PC-3 (cell line): ENCODE measurements around the gene CCDC154. TPM values are rescaled to one million over a fixed set of nuclear protein-coding genes. Genes with fewer than 3 reads are reported as not detected.
A peak's percentile ranks its signal among the peaks of the same experiment; 100 is the strongest.

Experiments
- ATAC-seq: fragments of 200-7000 bp; cut with Tn5 transposase; 2 replicates; pipeline ENCODE4 v1.9.1; 2020; ENCODE audit warnings: mild to moderate bottlenecking, moderate library complexity
- BruUV-seq: library from RNA; stranded (reverse); fragments of 400-500 nt; replicated peaks from 2 replicates; lab custom pipeline; 2021; lab: Mats Ljungman, UMichigan
- CTCF ChIA-PET: fragments of 300-600 bp; sonication (Branson Sonifier 250); formaldehyde crosslinking; loops from one replicate; lab custom pipeline; 2022; ENCODE audit warnings: antibody characterized with exemption; lab: Charles Lee
- POLR2A ChIA-PET: fragments of 300-600 bp; sonication (Branson Sonifier 250); formaldehyde crosslinking; loops from one replicate; lab custom pipeline; 2022; ENCODE audit warnings: antibody characterized with exemption; ENCODE audit not compliant: unreplicated experiment; lab: Charles Lee
- DNase-seq: peaks from one replicate; pipeline ENCODE4 v3.0.0-alpha.2; 2015
- H2AFZ ChIP-seq: fragments of 300-600 bp; sonication (generic); 2 replicates; pipeline ENCODE4 v1.6.0; 2016; ENCODE audit warnings: antibody characterized with exemption, low read length
- H3F3A ChIP-seq: fragments of 300-600 bp; sonication (generic); one replicate; pipeline ENCODE4 v1.6.0; 2017; ENCODE audit warnings: antibody characterized with exemption, low read length, control low read depth, mild to moderate bottlenecking; ENCODE audit not compliant: unreplicated experiment
- H3K27ac ChIP-seq: fragments of 300-600 bp; sonication (generic); 2 replicates; pipeline ENCODE4 v1.5.1; 2016; ENCODE audit warnings: mild to moderate bottlenecking, low read length
- H3K27me3 ChIP-seq: fragments of 300-600 bp; sonication (generic); 2 replicates; pipeline ENCODE4 v1.6.1; 2016; ENCODE audit warnings: low read length, mixed read lengths
- H3K36me3 ChIP-seq: fragments of 300-600 bp; sonication (generic); 2 replicates; pipeline ENCODE4 v1.6.1; 2016; ENCODE audit warnings: low read depth, mixed run types, low read length, mixed read lengths
- H3K4me1 ChIP-seq: fragments of 300-600 bp; sonication (generic); 2 replicates; pipeline ENCODE4 v1.5.1; 2016; ENCODE audit warnings: low read length; ENCODE audit not compliant: insufficient read depth
- H3K4me2 ChIP-seq: fragments of 300-600 bp; sonication (generic); 2 replicates; pipeline ENCODE4 v1.6.0; 2016; ENCODE audit warnings: low read length
- H3K4me3 ChIP-seq: fragments of 300-600 bp; sonication (generic); 2 replicates; pipeline ENCODE4 v1.5.1; 2016; ENCODE audit warnings: mild to moderate bottlenecking, low read length, mixed read lengths
- H3K79me2 ChIP-seq: fragments of 300-600 bp; sonication (generic); 2 replicates; pipeline ENCODE4 v1.6.1; 2017; ENCODE audit warnings: low read length, mixed read lengths
- H3K9ac ChIP-seq: fragments of 300-600 bp; sonication (generic); 2 replicates; pipeline ENCODE4 v1.6.0; 2016; ENCODE audit warnings: mild to moderate bottlenecking, low read length
- H3K9me2 ChIP-seq: fragments of 300-600 bp; sonication (generic); replicated peaks from 2 replicates; pipeline ENCODE4 v1.6.1; 2016; ENCODE audit warnings: mixed run types, low read length, mixed read lengths
- H3K9me3 ChIP-seq: fragments of 300-600 bp; sonication (generic); 2 replicates; pipeline ENCODE4 v1.6.1; 2016; ENCODE audit warnings: low read length, mixed read lengths
- H4K20me1 ChIP-seq: fragments of 300-600 bp; sonication (generic); 2 replicates; pipeline ENCODE4 v1.6.1; 2016; ENCODE audit warnings: low read length, mixed read lengths
- CTCF ChIP-seq: fragments of 300-600 bp; sonication (generic); conservative IDR thresholded peaks from 2 replicates; pipeline ENCODE4 v1.5.1; 2017; ENCODE audit warnings: antibody characterized with exemption, low read depth, mild to moderate bottlenecking, low read length
- EZH2 ChIP-seq: fragments of 300-600 bp; sonication (generic); IDR thresholded peaks from one replicate; pipeline ENCODE4 v1.6.1; 2017; ENCODE audit warnings: antibody characterized with exemption, mild to moderate bottlenecking, low read length; ENCODE audit not compliant: unreplicated experiment
- EZH2phosphoT487 ChIP-seq: fragments of 300-600 bp; sonication (generic); IDR thresholded peaks from 2 replicates; pipeline ENCODE4 v1.6.1; 2018; ENCODE audit warnings: mild to moderate bottlenecking, antibody characterized with exemption, low read length, borderline replicate concordance
- intact Hi-C: fragments of 100-400 bp; cut with micrococcal nuclease; formaldehyde crosslinking; loops from 2 replicates; pipeline ENCODE4 v1.9.0; 2023
- total RNA-seq: library from RNA; depleted of rRNA; stranded (reverse); fragments of >200 nt; gene quantifications from 2 replicates; pipeline ENCODE4 v1.2.3, GENCODE V29; 2014

Gene CCDC154
- total RNA-seq, 1 experiment from 2014 or later, result not detected

GRCh38 chr16:1422076-1422475, 22.3 kb downstream of the CCDC154 start:
- Histone ChIP-seq H3K9me2 (no peaks in the 10 kb centered on the region), H3K4me1 (0 out of 2 replicates have a peak, but pooled peaks cover 5% of the 10 kb centered on the region), H3K79me2 (peaks cover 32% of the 10 kb centered on the region), H3K27ac (no peak overlapping the region), H3K9ac (no peak overlapping the region), H3K4me2 (no peak overlapping the region), H3K27me3 (no peaks in the 10 kb centered on the region), H3K9me3 (no peaks in the 10 kb centered on the region), H3K36me3 (no peaks in the 10 kb centered on the region), H3F3A (no peaks in the 10 kb centered on the region), H3K4me3 (no peak overlapping the region), H2AFZ (no peak overlapping the region), H4K20me1 (no peaks in the 10 kb centered on the region)
- ChIA-PET CTCF (no interaction called here), POLR2A (no interaction called here)
- ATAC-seq (no peak), DNase-seq (no peak)
- intact Hi-C loops, result no loop called here
- no TSS peak for BruUV-seq
- TF ChIP-seq CTCF (no peak), EZH2 (no peak), EZH2phosphoT487 (no peak)

DNA sequence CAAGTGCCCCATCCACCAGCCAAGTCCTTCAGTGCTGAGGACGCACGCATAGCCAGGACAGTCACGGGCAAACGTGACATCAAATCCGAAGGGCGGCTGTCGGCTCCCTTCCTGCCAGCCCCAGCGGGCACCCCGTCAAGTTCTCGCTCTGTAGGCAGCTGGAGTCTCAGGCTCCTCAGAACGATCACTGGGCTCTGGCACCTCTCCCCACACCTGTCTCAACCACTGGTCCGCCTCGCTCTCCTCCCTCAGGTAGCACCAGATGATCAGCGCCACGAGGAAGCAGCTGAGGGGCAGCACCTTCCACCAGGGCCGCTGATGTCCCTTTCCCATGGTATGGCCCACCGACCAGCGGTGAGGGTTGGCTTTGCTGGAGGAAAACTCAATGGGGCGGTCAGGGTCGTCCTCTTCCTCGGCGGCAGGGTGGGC, 24.2 kb downstream of the CCDC154 start:
- Histone ChIP-seq H3K4me3 (peak overlapping the region; percentile 86), H2AFZ (peak overlapping the region; percentile 52; the same call in 1 of the 2 replicates), H3F3A (peaks cover 6% of the 10 kb centered on the region), H3K9ac (peak overlapping the region; percentile 94), H4K20me1 (no peaks in the 10 kb centered on the region), H3K36me3 (no peaks in the 10 kb centered on the region), H3K4me2 (peak overlapping the region; percentile 100), H3K9me2 (no peaks in the 10 kb centered on the region), H3K27ac (peak overlapping the region; percentile 46), H3K9me3 (no peaks in the 10 kb centered on the region), H3K27me3 (no peaks in the 10 kb centered on the region), H3K4me1 (0 out of 2 replicates have a peak, but pooled peaks cover 5% of the 10 kb centered on the region), H3K79me2 (peaks cover 32% of the 10 kb centered on the region)
- POLR2A ChIA-PET, result interaction anchor here (0.8 kb wide), 1 partner anchor 15 kb away, joined by 17 read pairs; no protein-coding TSS in a partner anchor
- intact Hi-C loops, result no loop called here
- DNase-seq (no peak), ATAC-seq (peak; percentile 34)
- CTCF ChIA-PET, result no interaction called here
- TSS peak; percentile 93 for BruUV-seq
- TF ChIP-seq EZH2 (no peak), EZH2phosphoT487 (no peak), CTCF (no peak)

DNA sequence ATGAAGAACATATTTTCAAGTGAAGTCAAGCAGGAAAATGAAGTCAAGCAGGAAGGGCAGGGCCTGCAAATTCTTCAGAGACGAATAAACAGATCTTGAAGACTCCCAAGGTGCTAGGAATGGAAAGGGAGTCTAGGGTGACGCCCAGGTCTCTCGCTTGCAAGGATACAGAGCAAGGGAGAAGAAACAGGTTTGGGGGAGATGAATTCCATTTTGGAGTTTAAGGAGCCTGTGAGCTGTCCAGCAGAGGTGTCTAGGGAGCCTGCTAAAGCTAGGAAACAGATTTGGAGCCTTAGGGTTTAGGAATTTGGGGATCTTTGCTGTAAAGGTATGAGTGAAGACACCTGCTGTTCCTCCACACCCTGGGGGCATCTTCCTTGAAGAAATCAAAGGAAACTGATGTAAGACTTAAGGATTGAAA, 27.8 kb downstream of the CCDC154 start:
- TF ChIP-seq CTCF, result no peak
- no peak for TF ChIP-seq EZH2phosphoT487
- TF ChIP-seq EZH2, result no peak
- H4K20me1 ChIP-seq, result no peaks in the 10 kb centered on the region
- H2AFZ ChIP-seq, result no peak overlapping the region
- H3K79me2 ChIP-seq, result peaks cover 32% of the 10 kb centered on the region
- no peak overlapping the region for H3K4me3 ChIP-seq
- H3K4me1 ChIP-seq, result 0 out of 2 replicates have a peak, but pooled peaks cover 5% of the 10 kb centered on the region
- H3K4me2 ChIP-seq, result no peak overlapping the region
- intact Hi-C loops, result no loop called here
- ChIA-PET POLR2A (no interaction called here), CTCF (no interaction called here)
- no peak for ATAC-seq
- H3K27me3 ChIP-seq, result no peaks in the 10 kb centered on the region
- H3K27ac ChIP-seq, result no peak overlapping the region
- H3K9ac ChIP-seq, result no peak overlapping the region
- DNase-seq, result peak; percentile 20
- no peaks in the 10 kb centered on the region for H3K9me2 ChIP-seq
- H3F3A ChIP-seq, result peaks cover 9% of the 10 kb centered on the region
- H3K36me3 ChIP-seq, result no peaks in the 10 kb centered on the region
- no TSS peak for BruUV-seq
- H3K9me3 ChIP-seq, result no peaks in the 10 kb centered on the region
